Pons (tissue), 1 donor: Measurements from ENCODE around the gene TBCA.
"Not testable (repeated sequence)": the region's sequence is repeated elsewhere in the genome, so short reads cannot be mapped to it uniquely, and the experiment has no call there.

Source experiments
- DNase-seq: peaks from one replicate; pipeline ENCODE4 v3.0.0-alpha.2; 2016; ENCODE audit warnings: low spot score

TBCA gene

GRCh38 chr5:77709340-77709739, 66.8 kb downstream of the TBCA start:
- no peak for DNase-seq

- DNase-seq = no peak
Measured at GRCh38 chr5:77707791-77708190, 68.3 kb downstream of the TBCA start.

GRCh38 chr5:77699569-77699968, 76.6 kb downstream of the TBCA start:
- not testable (repeated sequence) for DNase-seq

GRCh38 chr5:77698920-77699319, 77.2 kb downstream of the TBCA start:
- DNase-seq = no peak

GRCh38 chr5:77697692-77698091, 78.4 kb downstream of the TBCA start:
- DNase-seq = no peak

- DNase-seq = no peak
Measured at GRCh38 chr5:77696120-77696519, 80.0 kb downstream of the TBCA start.

- DNase-seq = no peak
Measured at GRCh38 chr5:77693913-77694312, 82.2 kb downstream of the TBCA start.

- peak; percentile 12 for DNase-seq
Measured at GRCh38 chr5:77683171-77683732, 92.9 kb downstream of the TBCA start.

- no peak for DNase-seq
Measured at GRCh38 chr5:77670526-77670925, 105.6 kb downstream of the TBCA start.

- no peak for DNase-seq
Measured at GRCh38 chr5:77669677-77670076, 106.5 kb downstream of the TBCA start.

GRCh38 chr5:77663090-77663863, 112.9 kb downstream of the TBCA start:
- DNase-seq = no peak

- no peak for DNase-seq
Measured at GRCh38 chr5:77662635-77663034, 113.5 kb downstream of the TBCA start.

GRCh38 chr5:77658662-77659061, 117.5 kb downstream of the TBCA start:
- no peak for DNase-seq

- DNase-seq = no peak
Measured at GRCh38 chr5:77651343-77651742, 124.8 kb downstream of the TBCA start.

- no peak for DNase-seq
Measured at GRCh38 chr5:77650686-77651085, 125.5 kb downstream of the TBCA start.

- no peak for DNase-seq
Measured at GRCh38 chr5:77649776-77650175, 126.4 kb downstream of the TBCA start.

- no peak for DNase-seq
Measured at GRCh38 chr5:77645995-77646639, 130.0 kb downstream of the TBCA start.

GRCh38 chr5:77645158-77645994, 130.8 kb downstream of the TBCA start:
- no peak for DNase-seq

GRCh38 chr5:77644371-77645157, 131.6 kb downstream of the TBCA start:
- no peak for DNase-seq

- no peak for DNase-seq
Measured at GRCh38 chr5:77643654-77644370, 132.3 kb downstream of the TBCA start.
